Activated T-helper 9 cell treated with anti-CD3 and anti-CD28 coated beads, Interleukin-2, amount 50 U/mL, for 16 hours (primary cell): ENCODE data around the gene RTN4.
"Not testable (repeated sequence)": the region's sequence is repeated elsewhere in the genome, so short reads cannot be mapped to it uniquely, and the experiment has no call there.

Experiments used
- DNase-seq: peaks from one replicate; pipeline ENCODE4 v3.0.0-alpha.2; 2020; ENCODE audit warnings: low read depth

RTN4 gene

GRCh38 chr2:55010149-55010591, 40.1 kb downstream of the RTN4 start:
- no peak for DNase-seq

GRCh38 chr2:55009277-55010060, 40.8 kb downstream of the RTN4 start:
- no peak for DNase-seq

GRCh38 chr2:55006306-55006705, 43.9 kb downstream of the RTN4 start:
- DNase-seq = no peak

- no peak for DNase-seq
These were observed 46.3 kb downstream of the RTN4 start for GRCh38 chr2:55003706-55004639.

GRCh38 chr2:55001716-55002115, 48.5 kb downstream of the RTN4 start:
- DNase-seq = no peak

- DNase-seq = no peak
These were observed 49.9 kb downstream of the RTN4 start for GRCh38 chr2:55000341-55000740.

GRCh38 chr2:54999182-54999581, 51.1 kb downstream of the RTN4 start:
- DNase-seq = no peak

- DNase-seq = no peak
These were observed 52.4 kb downstream of the RTN4 start for GRCh38 chr2:54997826-54998225.

- DNase-seq = no peak
These were observed 54.7 kb downstream of the RTN4 start for GRCh38 chr2:54995553-54995952.

- not testable (repeated sequence) for DNase-seq
These were observed 59.6 kb downstream of the RTN4 start for GRCh38 chr2:54990694-54991093.

- DNase-seq = no peak
These were observed 61.6 kb downstream of the RTN4 start for GRCh38 chr2:54988612-54989011.

- no peak for DNase-seq
These were observed 64.0 kb downstream of the RTN4 start for GRCh38 chr2:54986264-54986663.

- DNase-seq = no peak
These were observed 65.8 kb downstream of the RTN4 start for GRCh38 chr2:54984476-54984875.

GRCh38 chr2:54983345-54984220, 66.7 kb downstream of the RTN4 start:
- DNase-seq = no peak

GRCh38 chr2:54981385-54981784, 68.9 kb downstream of the RTN4 start:
- DNase-seq = no peak

GRCh38 chr2:54979321-54980044, 70.8 kb downstream of the RTN4 start:
- DNase-seq = no peak

GRCh38 chr2:54977149-54977548, 73.1 kb downstream of the RTN4 start:
- DNase-seq = no peak

- DNase-seq = no peak
These were observed 74.4 kb downstream of the RTN4 start for GRCh38 chr2:54975598-54976492.

- no peak for DNase-seq
These were observed 75.1 kb downstream of the RTN4 start for GRCh38 chr2:54975175-54975574.

- no peak for DNase-seq
These were observed 80.3 kb downstream of the RTN4 start for GRCh38 chr2:54969940-54970338.
